NCI-H526 (cell line): ENCODE data around the gene TBC1D4.

Experiments used
- DNase-seq, 2 experiments: peaks; one replicate each; lab custom pipeline; 2025; lab: John Stamatoyannopoulos, UW

The TBC1D4 gene

DNA sequence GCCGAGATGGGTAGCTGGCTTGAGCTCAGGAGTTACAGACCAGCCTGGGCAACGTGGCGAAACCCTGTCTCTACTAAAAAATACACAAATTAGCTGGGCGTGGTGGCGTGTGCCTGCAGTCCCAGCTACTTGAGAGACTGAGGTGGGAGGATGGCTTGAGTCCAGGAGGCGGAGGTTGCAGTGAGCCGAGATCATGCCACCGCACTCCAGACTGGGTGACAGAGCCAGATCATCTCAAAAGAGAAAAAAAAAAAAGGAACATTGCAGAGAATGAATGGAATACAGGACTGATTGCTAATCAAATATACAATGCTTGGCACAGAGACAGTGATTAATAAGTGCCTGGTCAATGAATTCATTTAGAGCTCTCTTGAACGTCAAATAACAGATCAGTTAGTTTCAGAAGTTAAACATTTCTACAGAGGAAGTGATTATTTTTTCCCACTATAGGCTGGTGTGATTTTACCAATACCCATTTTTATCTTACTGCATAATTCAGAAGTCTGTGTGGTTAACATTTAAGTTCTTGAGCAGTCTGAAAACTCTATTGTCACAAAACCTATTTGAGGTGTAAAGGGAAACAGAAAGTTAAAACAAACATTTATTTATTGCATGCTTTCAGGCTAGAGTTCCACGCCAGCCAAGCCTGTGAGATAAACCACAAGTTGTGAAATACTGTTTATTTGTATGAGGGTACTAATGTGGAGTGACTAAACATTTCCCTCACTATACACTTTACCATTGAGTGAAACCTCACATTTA, 7.7 kb upstream of the TBC1D4 start:
- no peak for DNase-seq

DNA sequence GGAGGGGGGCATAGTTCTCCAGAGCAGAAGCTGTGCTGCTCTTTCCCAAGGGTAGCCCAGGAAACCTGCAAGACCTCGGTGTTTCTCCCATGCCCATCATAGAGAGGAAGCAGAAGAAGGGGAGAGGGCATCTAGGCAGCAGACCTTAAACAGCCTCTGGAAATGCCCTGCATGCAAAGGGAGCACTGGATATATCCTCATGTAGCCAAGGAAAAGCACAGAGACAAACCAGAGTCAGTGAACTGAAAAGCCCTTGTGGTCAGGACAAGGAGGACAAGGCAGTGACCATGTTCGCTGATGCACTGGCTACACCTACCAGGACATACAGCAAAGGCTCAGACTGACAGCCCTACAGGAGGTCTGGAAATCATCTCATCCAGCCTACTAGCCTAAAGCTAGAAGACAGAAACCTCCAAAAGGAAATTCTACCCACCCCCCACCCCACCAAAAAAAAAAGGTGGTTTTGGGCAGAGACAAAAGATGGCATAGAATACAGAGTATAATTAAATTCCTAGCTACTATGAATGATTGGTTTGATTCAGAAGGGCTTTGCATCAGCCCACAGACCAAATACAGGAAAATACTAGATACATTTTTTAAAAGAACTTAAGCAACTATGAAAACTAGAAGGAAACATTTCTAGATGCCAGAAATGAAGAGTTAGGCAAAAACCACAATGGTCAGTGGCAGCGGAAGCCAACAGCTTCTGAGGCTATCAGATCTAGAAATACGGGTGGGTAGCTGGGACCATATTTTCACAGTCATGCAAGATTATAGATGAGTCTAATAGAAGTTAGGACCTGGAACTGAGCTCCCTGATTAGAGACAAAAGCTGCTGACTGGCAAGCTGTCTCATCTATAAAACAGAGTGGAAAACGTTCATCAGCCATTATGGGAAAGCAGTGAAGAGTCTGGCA, 4.4 kb upstream of the TBC1D4 start:
- DNase-seq = no peak

DNA sequence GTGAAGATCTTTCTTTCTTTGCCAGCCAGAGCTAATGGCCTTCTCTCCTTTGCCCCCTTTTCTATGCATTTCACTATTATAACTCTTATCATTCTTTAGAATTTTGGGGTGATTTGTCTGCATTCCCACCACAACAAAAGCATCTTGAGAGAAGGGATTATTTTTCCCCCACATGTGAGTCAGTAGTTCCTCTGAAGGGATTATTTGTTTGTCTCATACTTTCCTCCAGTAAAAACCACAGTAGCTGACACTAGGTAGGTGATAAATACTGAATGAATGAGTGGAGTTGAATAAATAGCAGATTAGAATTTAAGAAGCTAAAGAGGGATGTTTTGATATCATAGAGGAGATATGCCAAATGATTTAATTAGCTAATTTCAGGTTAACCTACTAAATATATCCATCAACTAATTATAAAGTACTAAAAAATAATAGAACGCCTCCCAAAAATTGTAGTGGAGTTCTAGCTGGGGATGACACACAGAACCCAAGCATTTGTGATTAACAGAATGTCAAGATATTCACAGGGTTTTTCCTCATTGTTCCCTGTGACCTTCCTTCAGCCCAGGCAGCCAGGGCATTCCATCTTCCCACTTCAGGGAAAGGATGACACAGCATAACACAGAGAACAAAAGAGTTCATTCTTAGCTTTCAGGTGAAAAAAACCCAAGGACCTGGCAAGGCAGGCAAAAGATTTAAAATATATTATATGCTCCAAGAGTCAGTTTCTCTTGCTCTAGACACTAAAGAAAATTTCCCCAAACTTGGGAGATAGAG, 3.5 kb upstream of the TBC1D4 start:
- no peak for DNase-seq

GRCh38 chr13:75482820-75483079, 781 bp upstream of the TBC1D4 start:
- no peak for DNase-seq

- peak; percentile 55 to 94 for DNase-seq
Measured at GRCh38 chr13:75481176-75482069, 546 bp downstream of the TBC1D4 start.

DNA sequence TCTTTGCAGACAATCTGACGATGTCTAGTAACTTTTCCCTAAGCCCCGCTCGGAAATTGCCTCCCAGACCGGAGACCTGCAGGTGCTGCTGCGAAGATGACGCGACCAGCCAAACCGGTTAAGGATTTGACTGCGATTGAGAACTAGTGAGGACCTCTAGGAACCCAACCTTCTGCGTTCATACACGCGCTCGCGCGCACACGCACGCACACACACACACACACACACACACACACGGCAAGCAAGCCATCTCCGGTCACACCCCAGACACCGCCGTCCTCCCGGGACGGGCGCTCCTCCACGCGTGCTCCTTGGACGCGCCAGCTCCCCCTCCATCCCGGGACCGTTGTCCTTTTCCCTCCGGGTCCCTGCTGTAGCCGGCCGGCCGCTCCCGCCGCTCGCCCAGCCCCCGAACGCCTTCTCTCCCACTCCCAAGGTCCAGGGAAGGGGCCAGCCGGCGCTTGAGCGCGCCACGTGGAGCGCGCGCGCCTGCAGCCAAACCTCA, 1.2 kb downstream of the TBC1D4 start:
- DNase-seq = peak; percentile 94 to 97

- no peak for DNase-seq
Measured at GRCh38 chr13:75479102-75479740, 2.7 kb downstream of the TBC1D4 start.

DNA sequence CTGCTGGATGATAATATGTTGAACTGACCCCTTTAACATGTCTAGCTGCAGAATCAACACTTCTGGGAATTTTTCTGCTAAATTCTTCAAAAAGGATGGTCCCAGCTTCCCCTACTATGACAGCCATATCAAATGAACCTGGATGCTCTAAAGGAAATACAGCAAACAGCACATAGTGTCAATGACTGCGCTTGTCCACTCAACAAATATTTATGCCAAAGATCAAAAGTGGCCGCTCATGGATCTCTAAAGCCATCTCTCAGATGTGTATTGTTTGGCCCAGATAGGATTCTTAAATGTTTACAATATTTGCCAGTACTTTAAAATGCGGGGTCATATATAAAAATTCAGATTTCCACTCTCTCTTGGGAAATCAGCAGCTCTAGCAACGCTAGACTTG, 3.3 kb downstream of the TBC1D4 start:
- DNase-seq = no peak

- DNase-seq = no peak
Measured at GRCh38 chr13:75474956-75475355, 7.0 kb downstream of the TBC1D4 start.

- DNase-seq = no peak
Measured at GRCh38 chr13:75473468-75473867, 8.5 kb downstream of the TBC1D4 start.

- no peak for DNase-seq
Measured at GRCh38 chr13:75470676-75471075, 11.3 kb downstream of the TBC1D4 start.

DNA sequence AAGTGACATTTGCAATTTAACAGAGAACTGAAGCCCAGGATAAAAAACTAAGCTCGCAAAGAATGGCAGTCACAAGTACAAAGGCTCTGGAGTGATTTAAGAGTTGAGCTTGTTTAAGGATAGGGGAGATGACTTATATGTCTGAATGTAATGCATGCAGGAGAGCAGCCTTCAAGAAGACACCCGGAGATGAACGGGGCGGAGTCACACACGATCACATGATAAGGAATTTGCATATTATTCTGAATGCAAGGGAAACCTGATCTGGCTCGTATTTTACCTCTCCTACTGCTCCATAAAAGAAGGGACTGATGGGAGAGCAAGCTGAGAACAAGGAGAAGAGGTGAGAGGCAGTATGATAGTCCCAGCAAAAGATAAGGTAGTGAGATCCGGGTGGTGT, 12.9 kb downstream of the TBC1D4 start:
- DNase-seq = peak; percentile 29 to 66

- no peak for DNase-seq
Measured at GRCh38 chr13:75468602-75469001, 13.4 kb downstream of the TBC1D4 start.

GRCh38 chr13:75468098-75468497, 13.9 kb downstream of the TBC1D4 start:
- DNase-seq = no peak

DNA sequence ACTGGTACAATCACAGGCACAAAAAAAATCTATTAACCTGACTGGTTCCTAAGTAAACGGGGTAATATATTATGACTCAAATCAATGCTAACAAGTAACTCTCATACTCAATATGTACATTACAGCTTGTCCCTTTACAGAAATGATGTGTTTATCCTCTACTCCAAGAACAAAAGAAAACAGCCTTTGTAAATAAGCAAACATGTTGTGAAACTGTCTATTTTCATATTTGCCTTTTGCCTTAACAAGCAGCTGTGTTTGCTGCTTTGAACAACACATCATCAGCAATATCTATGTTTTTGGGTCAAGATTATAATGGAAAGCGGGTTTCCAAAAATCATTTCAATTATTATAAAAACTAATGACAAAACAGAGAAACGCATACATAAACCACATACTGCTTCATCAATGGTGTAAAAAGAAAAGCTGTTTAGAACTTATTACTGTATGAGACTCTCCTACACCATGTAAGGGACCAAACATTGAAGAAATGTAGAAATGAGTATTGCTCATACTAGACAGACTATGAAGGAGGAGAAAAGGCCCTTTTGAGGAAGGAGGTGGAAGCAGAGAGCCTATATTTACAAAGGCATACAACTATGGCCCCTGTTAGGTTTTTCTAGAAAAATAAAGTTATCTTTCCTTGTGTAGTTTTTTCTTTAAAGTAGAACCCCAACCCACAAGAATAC, 14.8 kb downstream of the TBC1D4 start:
- DNase-seq = no peak

DNA sequence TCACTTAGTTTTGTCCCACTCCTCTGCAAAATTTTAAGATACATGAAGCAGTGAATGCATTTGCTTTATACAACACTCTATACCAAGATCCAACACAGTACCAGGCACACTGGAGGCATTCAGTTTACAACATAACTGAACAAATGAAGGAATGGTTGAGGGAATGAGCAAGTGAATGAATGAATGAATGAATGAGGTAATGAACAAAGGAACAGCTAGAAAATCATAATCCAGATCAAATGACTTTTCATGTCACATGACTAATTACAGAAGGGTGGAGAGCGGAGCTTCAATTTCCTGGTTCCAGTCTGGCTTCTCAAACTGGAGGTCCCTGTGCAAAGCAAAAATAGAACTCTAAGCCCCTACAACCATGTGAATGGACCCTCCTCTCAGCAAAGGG, 16.7 kb downstream of the TBC1D4 start:
- DNase-seq = no peak

DNA sequence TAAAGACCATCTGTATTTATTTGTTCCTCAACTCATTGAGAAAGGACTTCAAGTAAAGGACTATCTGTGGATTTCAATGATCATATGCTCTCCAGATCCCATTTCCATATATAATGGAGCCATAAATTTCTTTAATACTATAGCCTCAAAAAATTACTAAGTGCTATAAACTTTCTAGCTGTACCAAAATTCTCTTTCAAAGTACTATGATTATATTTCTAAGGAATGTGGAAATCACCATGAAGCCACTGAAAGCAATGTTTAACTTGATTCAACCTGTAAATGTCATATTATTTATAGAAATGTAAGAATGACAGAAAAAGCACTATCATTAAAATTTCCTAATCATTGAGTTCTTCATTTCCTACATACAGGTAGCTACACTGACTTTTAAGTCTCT, 20.7 kb downstream of the TBC1D4 start:
- DNase-seq = no peak

- DNase-seq = no peak
Measured at GRCh38 chr13:75460644-75461043, 21.3 kb downstream of the TBC1D4 start.

GRCh38 chr13:75458696-75459422, 23.1 kb downstream of the TBC1D4 start:
- DNase-seq = no peak

DNA sequence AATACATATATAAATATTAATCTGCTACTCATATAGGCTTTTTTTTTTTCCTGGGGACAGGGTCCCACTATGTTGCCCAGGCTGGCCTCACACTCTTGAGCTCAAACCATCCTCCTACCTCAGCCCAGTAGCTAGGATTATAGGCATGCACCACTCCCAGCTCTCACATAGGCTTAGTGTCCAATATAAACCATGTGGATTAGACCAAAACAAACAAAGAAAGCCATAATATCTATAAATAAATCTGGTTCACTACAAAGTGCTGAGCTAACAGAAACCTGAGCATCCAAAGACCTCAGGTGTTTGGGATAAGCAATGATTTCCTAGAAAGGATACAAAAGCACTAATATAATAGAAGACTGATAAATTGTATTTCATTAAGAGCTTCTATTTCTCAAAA, 26.0 kb downstream of the TBC1D4 start:
- no peak for DNase-seq
